PC-3 (cell line): Measurements from ENCODE around the gene FIGNL1.

Experiments
- CTCF ChIP-seq: fragments of 300-600 bp; sonication (generic); conservative IDR thresholded peaks from 2 replicates; pipeline ENCODE4 v1.5.1; 2017; ENCODE audit warnings: antibody characterized with exemption, low read depth, mild to moderate bottlenecking, low read length
- EZH2 ChIP-seq: fragments of 300-600 bp; sonication (generic); IDR thresholded peaks from one replicate; pipeline ENCODE4 v1.6.1; 2017; ENCODE audit warnings: antibody characterized with exemption, mild to moderate bottlenecking, low read length; ENCODE audit not compliant: unreplicated experiment
- EZH2phosphoT487 ChIP-seq: fragments of 300-600 bp; sonication (generic); IDR thresholded peaks from 2 replicates; pipeline ENCODE4 v1.6.1; 2018; ENCODE audit warnings: mild to moderate bottlenecking, antibody characterized with exemption, low read length, borderline replicate concordance

DNA sequence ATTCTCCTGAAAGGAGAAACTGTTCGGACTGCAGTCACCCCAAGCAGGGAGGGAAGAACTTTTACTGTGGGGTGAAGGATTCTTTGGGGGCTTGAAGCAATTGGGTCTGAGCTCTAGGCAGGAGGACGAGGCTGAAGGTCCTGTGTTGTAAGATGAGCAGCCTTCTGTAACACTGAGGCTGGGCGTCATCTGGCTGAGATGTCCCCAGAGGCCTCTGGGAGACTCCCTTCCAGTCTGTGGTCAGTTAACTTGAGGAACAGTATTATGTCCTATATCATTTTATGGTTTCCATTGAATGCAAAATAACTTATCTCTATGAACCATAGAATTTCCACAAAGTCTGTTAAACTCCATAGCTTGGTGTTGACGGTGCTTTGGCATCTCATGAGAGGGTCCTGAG lies 26.3 kb downstream of the FIGNL1 start:
- TF ChIP-seq CTCF (no peak), EZH2phosphoT487 (no peak), EZH2 (no peak)
